ENCODE data around the gene FBXO11.

The FBXO11 gene

GRCh38 chr2:47876912-47877311, 29.4 kb downstream of the FBXO11 start:
- no peak overlapping the region for H3K4me3 ChIP-seq (ENCODE audit: control insufficient read depth, low read depth, low read length)
- no peak for DNase-seq (ENCODE audit: low read depth)
- TF ChIP-seq, protein P1, sequence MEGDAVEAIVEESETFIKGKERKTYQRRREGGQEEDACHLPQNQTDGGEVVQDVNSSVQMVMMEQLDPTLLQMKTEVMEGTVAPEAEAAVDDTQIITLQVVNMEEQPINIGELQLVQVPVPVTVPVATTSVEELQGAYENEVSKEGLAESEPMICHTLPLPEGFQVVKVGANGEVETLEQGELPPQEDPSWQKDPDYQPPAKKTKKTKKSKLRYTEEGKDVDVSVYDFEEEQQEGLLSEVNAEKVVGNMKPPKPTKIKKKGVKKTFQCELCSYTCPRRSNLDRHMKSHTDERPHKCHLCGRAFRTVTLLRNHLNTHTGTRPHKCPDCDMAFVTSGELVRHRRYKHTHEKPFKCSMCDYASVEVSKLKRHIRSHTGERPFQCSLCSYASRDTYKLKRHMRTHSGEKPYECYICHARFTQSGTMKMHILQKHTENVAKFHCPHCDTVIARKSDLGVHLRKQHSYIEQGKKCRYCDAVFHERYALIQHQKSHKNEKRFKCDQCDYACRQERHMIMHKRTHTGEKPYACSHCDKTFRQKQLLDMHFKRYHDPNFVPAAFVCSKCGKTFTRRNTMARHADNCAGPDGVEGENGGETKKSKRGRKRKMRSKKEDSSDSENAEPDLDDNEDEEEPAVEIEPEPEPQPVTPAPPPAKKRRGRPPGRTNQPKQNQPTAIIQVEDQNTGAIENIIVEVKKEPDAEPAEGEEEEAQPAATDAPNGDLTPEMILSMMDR (conservative IDR thresholded peaks at IDR 0.05; ENCODE audit: control insufficient read depth, insufficient read depth, low read depth, low read length) = no peak

DNA sequence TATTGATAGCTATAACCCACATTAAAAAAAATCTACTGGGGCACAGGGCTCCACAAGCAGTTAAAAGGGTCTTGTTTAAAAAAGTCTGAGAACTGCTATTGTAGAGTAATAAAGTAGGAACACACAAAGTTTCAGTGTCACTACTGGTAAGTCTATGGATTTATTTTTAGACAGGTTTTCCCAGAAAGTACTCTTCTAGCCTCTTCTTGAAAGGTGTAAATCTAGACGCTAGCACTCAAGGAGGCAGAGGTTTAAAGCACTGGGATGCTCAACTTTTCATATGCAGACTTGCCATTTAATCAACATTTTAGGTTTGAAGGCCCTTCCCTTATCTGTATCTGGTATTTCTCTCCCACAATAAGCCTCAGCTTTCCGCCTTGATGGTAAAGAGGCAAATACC, 33.4 kb downstream of the FBXO11 start:
- TF ChIP-seq, protein P1 (conservative IDR thresholded peaks at IDR 0.05; ENCODE audit: control insufficient read depth, insufficient read depth, low read depth, low read length) = no peak
- DNase-seq (ENCODE audit: low read depth) = no peak
- H3K4me3 ChIP-seq (ENCODE audit: control insufficient read depth, low read depth, low read length) = no peak overlapping the region

GRCh38 chr2:47870641-47871540, 35.4 kb downstream of the FBXO11 start:
- TF ChIP-seq, protein P1 (conservative IDR thresholded peaks at IDR 0.05; ENCODE audit: control insufficient read depth, insufficient read depth, low read depth, low read length) = no peak
- peak; percentile 55 for DNase-seq (ENCODE audit: low read depth)
- no peak overlapping the region for H3K4me3 ChIP-seq (ENCODE audit: control insufficient read depth, low read depth, low read length)

DNA sequence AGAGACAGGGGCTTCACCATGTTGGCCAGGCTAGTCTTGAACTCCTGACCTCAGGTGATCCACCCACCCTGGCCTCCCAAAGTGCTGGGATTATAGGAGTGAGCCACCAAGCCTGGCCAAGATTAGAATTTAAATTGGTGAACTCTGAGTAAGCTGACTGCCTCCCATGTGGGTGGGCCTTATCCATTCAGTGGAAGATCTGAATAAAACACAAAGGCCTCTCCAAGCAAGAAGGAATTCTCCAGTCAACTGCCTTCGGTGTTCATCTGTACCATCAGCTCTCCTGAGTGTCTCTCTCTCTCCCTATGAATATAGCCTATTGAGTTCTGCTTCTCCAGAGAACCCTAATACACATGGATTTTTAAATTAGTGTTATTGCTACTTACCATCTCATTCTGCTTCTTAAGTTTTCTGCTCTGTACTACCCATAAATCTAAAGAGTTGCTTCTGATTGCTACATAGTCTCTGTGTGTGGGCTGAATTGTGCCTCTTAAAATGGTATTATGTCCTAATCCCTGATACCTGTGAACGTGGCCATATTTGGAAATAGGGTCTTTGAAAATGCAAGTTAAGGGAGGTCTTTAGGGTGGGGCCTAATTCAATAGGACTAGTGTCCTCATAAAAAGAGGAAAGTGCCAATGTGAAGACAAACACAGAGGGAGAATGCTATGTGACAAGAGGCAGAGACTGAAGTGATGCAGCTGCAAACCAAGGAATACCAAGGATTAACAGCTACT, 36.3 kb downstream of the FBXO11 start:
- peak; percentile 33 for DNase-seq (ENCODE audit: low read depth)
- no peak overlapping the region for H3K4me3 ChIP-seq (ENCODE audit: control insufficient read depth, low read depth, low read length)

DNA sequence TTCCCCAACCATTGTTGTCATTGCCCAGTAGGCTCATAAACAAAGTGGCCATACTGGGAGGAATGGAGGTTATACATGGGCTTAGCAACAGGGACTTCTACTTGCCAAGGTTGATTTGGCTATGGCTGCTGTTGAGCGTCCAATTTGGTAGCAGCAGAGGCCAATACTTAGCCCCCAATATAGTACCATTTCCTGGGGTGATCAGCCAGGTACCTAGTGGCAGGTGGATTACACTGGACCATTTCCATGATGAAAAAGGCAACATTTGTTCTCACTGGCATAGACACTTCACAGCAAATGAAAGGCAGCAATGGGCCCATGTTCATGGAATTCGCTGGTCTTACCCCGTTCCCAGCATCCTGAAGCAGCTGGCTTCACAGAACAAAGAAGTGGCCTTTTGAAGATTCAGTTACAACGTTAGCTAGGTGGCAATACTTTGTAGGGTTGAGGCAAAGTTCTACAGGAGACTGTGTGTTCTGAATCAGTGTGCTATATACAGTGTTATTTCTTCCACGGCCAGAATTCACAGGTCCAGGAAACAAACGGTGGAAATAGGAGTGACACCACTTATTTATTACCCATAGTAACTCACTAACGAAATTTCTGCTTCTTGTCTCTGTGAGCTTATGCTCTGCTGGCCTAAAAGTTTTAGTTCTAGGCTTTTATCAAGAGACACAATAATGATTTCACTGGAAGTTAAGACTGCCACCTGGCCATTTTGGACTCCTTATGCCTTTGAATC, 37.5 kb downstream of the FBXO11 start:
- TF ChIP-seq, protein P1 (conservative IDR thresholded peaks at IDR 0.05; ENCODE audit: control insufficient read depth, insufficient read depth, low read depth, low read length) = no peak
- no peak overlapping the region for H3K4me3 ChIP-seq (ENCODE audit: control insufficient read depth, low read depth, low read length)
- DNase-seq (ENCODE audit: low read depth) = no peak

More for the DNA sequence above, 36.3 kb downstream of the FBXO11 start:
- TF ChIP-seq, protein P1 (conservative IDR thresholded peaks at IDR 0.05; ENCODE audit: control insufficient read depth, insufficient read depth, low read depth, low read length) = no peak

GRCh38 chr2:47867205-47867604, 39.1 kb downstream of the FBXO11 start:
- TF ChIP-seq, protein P1 (conservative IDR thresholded peaks at IDR 0.05; ENCODE audit: control insufficient read depth, insufficient read depth, low read depth, low read length) = no peak
- H3K4me3 ChIP-seq (ENCODE audit: control insufficient read depth, low read depth, low read length) = no peak overlapping the region
- DNase-seq (ENCODE audit: low read depth) = peak; percentile 94
